ENCODE results near the gene SYNE3. TPM values are rescaled to one million over a fixed set of nuclear protein-coding genes. Genes with fewer than 3 reads are reported as not detected.

The SYNE3 gene
- total RNA-seq, 2 donors from 2014 or later = 8.2 to 13.2 TPM

DNA sequence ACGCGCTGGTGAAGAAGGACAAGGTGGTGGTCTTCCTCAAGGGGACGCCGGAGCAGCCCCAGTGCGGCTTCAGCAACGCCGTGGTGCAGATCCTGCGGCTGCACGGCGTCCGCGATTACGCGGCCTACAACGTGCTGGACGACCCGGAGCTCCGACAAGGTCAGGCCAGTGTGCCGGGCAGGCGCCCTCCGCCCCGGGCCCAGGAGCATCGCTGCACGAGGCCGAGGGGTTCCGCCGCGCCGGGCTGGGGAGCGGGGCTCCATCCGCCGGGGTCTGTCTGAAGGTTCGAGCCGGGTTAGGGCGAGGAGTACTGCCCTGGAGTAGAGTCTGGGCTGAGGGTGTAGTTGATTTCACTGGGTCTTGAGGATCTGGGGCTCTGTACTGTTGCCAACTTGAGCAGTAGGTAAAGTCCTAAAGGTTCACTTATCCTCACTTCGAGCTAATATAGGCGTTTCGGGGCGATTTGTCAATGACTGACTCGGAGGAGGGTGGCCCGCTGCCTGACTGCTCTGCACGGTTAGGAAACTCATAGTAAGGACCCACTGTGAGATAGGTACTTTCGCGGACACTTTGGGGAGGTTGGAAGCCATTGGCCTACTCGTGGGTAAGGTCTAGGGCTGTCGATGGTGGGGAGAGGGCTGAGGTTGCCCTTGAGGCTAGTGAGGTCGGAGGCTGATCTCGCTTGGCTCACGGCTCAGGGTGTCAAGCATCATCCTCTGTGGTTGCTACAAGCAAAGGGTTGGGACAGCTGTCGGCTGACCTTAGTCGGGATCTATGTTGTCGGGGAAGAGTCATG lies 19.0 kb upstream of the SYNE3 start:
- Histone ChIP-seq H3K27me3 (no peaks in the 10 kb centered on the region), H3K4me1 (peaks cover 0 to 71% of the 10 kb centered on the region in 2 donors), H3K27ac (peak overlapping the region; percentile 78 to 87), H3K36me3 (no peaks in the 10 kb centered on the region), H3K4me3 (peak overlapping the region; percentile 76 to 89), H3K9me3 (no peaks in the 10 kb centered on the region)
- DNase-seq (ENCODE audit: low spot score) = no peak
- TF ChIP-seq, protein P1, sequence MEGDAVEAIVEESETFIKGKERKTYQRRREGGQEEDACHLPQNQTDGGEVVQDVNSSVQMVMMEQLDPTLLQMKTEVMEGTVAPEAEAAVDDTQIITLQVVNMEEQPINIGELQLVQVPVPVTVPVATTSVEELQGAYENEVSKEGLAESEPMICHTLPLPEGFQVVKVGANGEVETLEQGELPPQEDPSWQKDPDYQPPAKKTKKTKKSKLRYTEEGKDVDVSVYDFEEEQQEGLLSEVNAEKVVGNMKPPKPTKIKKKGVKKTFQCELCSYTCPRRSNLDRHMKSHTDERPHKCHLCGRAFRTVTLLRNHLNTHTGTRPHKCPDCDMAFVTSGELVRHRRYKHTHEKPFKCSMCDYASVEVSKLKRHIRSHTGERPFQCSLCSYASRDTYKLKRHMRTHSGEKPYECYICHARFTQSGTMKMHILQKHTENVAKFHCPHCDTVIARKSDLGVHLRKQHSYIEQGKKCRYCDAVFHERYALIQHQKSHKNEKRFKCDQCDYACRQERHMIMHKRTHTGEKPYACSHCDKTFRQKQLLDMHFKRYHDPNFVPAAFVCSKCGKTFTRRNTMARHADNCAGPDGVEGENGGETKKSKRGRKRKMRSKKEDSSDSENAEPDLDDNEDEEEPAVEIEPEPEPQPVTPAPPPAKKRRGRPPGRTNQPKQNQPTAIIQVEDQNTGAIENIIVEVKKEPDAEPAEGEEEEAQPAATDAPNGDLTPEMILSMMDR (IDR thresholded peaks at IDR 0.05) = no peak

DNA sequence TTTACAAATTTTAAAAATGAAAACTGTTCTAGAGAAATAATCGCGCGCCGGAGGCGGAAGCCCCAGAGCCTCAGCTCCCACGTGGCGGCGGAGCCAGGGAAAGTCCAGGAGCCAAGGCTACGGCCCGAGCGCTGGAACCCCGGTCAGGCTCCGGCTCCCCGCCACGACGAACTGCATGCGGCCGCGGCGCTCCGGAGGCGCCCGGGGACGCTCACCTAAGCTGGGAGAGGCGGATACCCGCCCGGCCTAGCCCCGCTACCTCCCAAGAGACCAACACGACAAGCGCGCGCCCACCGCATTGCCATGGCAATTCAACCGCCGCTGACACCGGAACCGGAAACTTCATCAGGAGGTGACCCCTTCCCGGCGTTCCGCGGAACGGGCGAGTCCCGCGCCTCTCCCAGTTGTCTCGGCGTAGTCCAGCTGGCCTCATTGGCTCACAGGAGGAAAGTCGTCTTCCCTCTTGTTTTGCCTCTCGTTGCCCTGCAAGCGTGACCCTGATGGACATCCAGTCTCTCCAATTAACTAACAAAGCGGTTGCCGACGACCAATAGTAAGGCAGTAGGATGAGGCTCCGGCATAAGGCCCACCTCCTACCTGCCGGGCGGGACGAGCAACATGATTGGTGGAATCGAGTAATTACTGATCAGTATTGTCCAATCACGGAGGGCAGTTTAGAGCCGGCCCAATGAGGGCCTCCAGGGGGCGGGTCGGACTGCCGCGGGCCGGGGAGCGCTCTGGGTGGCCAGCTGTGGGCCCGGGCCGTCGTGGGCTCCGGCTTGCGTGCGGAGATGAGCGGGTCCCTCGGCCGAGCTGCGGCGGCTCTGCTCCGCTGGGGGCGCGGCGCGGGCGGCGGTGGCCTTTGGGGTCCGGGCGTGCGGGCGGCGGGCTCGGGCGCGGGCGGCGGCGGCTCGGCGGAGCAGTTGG lies 18.1 kb upstream of the SYNE3 start, which contains the start of gene GLRX5:
Gene GLRX5 (plus strand): TSS at position 752 of the 927 bp plus-strand sequence. CDS start 40 bp downstream, at position 792.
- TF ChIP-seq, protein P1 (IDR thresholded peaks at IDR 0.05) = no peak
- peak within 1 kb of the TSS; percentile 89 to 99 for H3K4me3 ChIP-seq
- DNase-seq (ENCODE audit: low spot score) = peak; percentile 100
- H3K27me3 ChIP-seq = no peaks in the 10 kb centered on the region
- peaks cover 0 to 72% of the 10 kb centered on the region in 2 donors for H3K4me1 ChIP-seq
- no peaks in the 10 kb centered on the region for H3K9me3 ChIP-seq
- H3K27ac ChIP-seq = peak within 1 kb of the TSS; percentile 82 to 87
- no peaks in the 10 kb centered on the region for H3K36me3 ChIP-seq

GRCh38 chr14:95533822-95534221 lies 17.4 kb upstream of the SYNE3 start:
- Histone ChIP-seq H3K4me3 (peak overlapping the region; percentile 89 to 99), H3K36me3 (no peaks in the 10 kb centered on the region), H3K4me1 (peaks cover 0 to 72% of the 10 kb centered on the region in 2 donors), H3K27ac (peak overlapping the region; percentile 82 to 87), H3K9me3 (no peaks in the 10 kb centered on the region), H3K27me3 (no peaks in the 10 kb centered on the region)
- TF ChIP-seq, protein P1 (IDR thresholded peaks at IDR 0.05) = no peak
- no peak for DNase-seq (ENCODE audit: low spot score)

- H3K4me3 ChIP-seq = peak overlapping the region; percentile 89 to 99
- no peaks in the 10 kb centered on the region for H3K27me3 ChIP-seq
- H3K4me1 ChIP-seq = peaks cover 0 to 69% of the 10 kb centered on the region in 2 donors
- H3K27ac ChIP-seq = no peak overlapping the region
- no peaks in the 10 kb centered on the region for H3K9me3 ChIP-seq
- H3K36me3 ChIP-seq = no peaks in the 10 kb centered on the region
- no peak for DNase-seq (ENCODE audit: low spot score)
- TF ChIP-seq, protein P1 (IDR thresholded peaks at IDR 0.05) = no peak
Observed at GRCh38 chr14:95533391-95533821, 17.0 kb upstream of the SYNE3 start.

- Histone ChIP-seq H3K36me3 (no peaks in the 10 kb centered on the region), H3K4me3 (no peak overlapping the region), H3K27ac (no peak overlapping the region), H3K9me3 (no peaks in the 10 kb centered on the region), H3K4me1 (peaks cover 0 to 62% of the 10 kb centered on the region in 2 donors), H3K27me3 (no peaks in the 10 kb centered on the region)
- TF ChIP-seq, protein P1 (IDR thresholded peaks at IDR 0.05) = no peak
- DNase-seq (ENCODE audit: low spot score) = no peak
Observed at GRCh38 chr14:95531969-95532368, 15.5 kb upstream of the SYNE3 start.

Data from right atrium auricular region (tissue), 2 donors.